NCI-H524 treated with DMSO at 0.1 percent for 48 hours (cell line): ENCODE results near the gene PPP2R3C.
"Not testable (repeated sequence)": the region's sequence is repeated elsewhere in the genome, so short reads cannot be mapped to it uniquely, and the experiment has no call there.

Experiments
- DNase-seq: peaks from one replicate; lab custom pipeline; 2025; lab: John Stamatoyannopoulos, UW

The PPP2R3C gene

DNA sequence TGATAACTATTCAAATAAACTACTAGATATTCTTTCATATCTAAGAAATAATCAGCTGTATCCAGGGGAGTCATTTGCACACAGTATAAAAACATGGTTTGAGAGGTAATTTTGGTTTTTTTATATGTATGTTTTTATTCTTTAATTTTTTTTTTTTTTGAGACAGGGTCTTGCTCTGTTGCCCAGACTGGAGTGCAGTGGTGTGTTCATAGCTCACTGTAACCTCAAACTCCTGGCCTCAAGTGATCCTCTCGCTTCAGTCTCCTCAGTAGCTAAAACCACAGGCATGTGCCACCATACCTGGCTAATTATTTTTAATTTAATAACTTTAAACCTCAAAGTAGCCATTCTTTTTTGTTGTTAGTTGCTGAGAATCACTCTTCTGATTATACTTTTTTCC lies 2.3 kb upstream of the PPP2R3C start:
- DNase-seq: no peak

GRCh38 chr14:35123388-35123703 lies 1.6 kb upstream of the PPP2R3C start:
- DNase-seq: no peak

DNA sequence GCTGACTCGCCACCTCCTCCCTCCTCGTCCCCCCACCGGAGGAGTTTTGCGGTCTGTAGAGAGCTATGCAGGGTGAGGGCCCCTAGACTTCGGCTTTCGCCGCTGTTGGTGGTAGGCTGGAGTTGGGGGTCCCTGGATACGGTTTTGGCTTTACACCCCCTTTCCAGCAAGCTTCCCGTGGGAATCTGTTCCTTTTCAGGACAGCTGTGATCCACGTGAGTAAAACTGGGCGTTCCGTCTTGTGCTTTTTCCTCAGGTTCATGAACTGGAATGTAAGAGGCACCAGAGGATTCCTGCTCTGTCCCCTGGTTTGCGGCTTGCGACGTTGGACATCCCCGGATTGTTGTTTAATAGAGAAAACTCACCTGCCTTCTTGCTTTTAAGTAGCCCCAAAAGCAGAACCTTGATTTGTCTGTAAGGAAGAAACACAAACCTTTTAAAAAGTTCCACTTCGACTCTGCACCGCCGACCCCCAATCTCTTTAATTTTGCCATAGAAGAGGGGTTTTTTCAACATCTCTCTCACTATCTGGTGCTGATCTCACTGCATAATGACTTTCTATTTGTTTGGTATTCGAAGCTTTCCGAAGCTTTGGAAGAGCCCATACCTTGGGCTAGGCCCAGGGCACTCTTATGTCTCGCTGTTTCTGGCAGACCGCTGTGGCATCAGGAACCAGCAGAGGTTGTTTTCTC lies 1.1 kb upstream of the PPP2R3C start:
- no peak for DNase-seq

DNA sequence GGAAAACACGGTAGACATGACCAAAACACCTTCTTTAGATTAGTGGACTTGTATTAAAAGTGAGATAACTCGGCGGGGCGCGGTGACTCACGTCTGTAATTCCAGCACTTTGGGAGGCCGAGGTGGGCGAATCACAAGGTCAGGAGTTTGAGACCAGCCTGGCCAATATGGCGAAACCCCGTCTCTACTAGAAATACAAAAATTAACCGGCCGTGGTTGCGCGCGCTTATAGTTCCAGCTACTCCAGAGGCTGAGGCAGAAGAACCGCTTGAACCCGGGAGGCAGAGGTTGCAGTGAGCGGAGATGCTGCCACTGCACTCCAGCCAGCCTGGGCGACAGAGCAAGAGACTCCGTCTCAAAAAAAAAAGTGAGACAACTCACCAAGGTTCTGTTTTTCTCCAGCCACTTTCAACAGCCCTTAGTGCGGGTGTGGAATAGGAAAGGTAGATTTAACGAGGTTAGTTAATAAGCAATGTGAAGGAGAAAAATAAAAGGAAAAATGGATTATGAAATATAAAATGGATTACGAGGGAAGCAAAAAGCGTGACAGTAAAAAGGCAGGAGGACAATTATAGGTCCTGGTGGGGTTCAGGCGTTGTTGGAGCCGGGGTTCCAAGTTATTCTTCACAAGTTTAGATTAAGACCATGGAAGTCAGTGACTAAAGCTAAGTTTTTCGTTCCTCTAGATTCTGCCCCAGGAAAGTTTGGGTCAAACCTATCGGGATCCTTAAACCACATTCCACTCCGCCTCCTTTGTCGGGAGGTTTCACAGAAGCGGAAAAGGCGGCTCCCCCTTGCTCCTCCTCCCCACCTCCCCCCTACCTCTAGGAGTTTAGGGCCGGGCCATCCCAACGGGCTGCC lies 534 bp downstream of the PPP2R3C start:
- no peak for DNase-seq

GRCh38 chr14:35117112-35117511 lies 4.7 kb downstream of the PPP2R3C start:
- DNase-seq: no peak

- no peak for DNase-seq
Measured at GRCh38 chr14:35116242-35116641, 5.5 kb downstream of the PPP2R3C start.

GRCh38 chr14:35114036-35114435 lies 7.8 kb downstream of the PPP2R3C start:
- no peak for DNase-seq

DNA sequence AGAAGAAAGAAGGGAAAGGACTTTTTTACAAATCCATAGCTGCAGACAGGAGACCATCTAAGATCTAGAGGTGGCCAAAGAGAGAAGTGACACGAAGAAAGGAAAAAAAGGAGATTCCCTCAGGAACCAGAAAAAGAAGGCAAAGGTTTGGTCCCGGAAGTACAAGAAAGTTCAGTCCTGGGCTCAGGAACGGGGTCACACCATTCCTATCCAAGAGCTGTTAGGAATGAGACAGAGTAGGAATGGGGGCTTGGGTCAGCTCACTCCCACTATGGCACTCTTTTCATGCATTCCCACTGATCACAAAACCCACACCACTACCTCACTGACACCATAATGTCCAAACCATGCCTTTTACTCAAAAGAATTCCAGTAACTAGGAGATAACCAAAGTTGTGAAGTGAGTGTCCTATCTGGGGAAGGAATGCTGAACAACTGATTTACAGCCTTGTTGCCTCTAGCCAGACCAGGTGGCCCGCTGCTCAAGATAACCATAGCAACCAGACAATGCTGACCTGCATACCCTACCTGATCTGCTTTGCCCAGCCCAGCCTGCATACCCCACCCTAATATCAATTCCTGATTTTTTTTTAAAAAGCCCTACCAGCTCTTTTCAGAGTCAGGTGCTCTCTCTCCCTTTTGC lies 8.4 kb downstream of the PPP2R3C start:
- no peak for DNase-seq

GRCh38 chr14:35112641-35113040 lies 9.1 kb downstream of the PPP2R3C start:
- DNase-seq: no peak

DNA sequence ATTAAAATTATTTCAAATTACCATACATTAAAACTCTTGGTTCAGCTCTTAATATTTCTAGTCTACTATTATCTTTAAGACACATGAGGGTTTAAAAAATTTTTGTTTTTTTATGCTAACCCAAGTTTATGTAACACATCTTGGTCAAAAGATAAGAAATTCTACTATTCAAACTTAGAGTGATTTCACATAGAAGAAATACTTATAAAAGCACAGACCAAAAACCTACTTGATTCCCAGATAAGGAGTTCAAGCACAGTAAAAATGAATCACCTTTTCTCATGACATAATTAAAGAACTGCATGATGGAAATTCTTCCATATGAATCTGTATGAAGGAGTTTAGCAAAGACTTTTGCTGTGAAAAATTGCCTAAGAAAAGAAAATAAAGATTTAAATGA lies 13.9 kb downstream of the PPP2R3C start:
- no peak for DNase-seq

- not testable (repeated sequence) for DNase-seq
Measured at GRCh38 chr14:35094645-35095044, 27.1 kb downstream of the PPP2R3C start.

- DNase-seq: no peak
Measured at GRCh38 chr14:35088514-35088913, 33.3 kb downstream of the PPP2R3C start.

DNA sequence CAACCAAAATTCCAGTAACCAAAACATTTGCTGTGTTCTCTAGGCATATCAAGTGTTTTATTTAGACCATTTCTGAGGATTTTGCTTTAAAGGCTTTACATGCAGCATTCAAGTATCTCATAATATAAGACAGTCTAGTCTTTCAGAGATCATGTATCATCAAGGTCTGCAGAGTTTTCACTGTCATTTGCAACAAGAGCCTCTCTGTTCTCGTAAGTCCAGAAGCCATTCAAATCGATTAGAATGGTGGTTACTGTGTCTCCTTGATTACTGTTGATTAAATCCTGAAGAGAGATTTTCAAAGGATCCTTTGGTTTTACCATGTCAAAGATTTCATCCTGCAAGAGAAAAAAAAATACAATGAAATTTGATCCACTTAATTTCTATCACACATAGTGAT lies 36.3 kb downstream of the PPP2R3C start:
- DNase-seq: no peak

DNA sequence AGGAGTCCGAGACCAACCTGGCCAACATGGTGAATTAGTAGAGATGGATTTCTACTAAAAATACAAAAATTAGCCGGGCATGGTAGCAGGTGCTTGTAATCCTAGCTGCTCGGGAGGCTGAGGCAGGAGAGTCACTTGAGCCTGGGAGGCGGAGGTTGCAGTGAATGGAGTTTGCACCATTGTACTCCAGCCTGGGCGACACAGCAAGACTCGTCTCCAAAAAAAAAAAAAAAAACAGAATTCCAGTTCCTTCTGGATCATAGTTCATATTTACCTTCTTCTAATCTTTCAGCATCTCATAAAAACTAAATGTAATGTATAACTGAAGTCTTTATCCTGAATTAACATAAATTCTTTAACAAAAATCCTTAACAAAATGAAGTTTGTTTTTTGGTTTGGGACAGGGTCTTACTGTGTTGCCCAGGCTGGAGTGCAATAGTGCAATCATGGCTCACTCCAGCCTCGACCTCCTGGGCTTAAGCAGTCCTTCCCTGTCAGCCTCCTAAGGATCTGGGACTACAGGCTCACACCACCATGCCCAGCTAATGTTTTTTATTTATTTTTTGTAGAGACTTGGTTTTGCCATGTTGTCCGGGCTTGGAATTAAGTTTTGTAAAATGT lies 38.1 kb downstream of the PPP2R3C start:
- DNase-seq: no peak

DNA sequence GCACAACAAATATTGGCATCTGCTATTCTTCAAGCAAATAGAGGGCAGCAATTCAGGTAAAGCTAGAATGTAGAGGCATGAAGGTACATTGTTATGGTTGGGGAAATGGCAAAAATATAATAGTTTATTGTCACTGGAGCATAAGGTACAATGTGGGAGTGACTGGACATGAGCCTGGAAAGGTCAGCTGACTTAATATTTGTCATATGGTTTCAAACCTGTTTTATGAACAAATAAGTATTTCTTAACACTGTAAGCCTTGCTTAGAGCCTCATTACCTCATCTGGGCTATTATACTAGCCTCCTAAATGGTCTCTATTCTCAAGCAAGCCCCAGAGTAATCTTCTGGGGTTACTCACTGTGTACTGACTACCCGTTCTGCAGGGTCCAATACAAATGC lies 42.0 kb downstream of the PPP2R3C start:
- no peak for DNase-seq

DNA sequence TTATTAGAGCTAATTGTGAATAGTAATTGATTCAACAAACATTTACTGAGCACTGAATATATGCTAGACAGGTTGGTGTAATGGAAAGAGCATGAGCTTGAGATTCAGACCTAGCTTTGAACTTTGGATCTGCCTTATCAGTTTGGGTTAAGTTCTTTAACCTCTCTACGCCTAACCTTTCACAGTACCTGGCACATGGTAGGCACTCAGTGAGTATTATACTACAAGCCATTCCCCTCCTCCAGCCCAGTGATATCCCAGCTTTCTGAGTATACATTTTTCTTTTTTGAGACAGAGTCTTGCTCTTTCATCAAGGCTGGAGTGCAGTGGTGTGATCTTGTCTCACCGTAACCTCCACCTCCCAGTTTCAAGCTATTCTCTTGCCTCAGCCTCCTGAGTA lies 43.7 kb downstream of the PPP2R3C start:
- DNase-seq: no peak

DNA sequence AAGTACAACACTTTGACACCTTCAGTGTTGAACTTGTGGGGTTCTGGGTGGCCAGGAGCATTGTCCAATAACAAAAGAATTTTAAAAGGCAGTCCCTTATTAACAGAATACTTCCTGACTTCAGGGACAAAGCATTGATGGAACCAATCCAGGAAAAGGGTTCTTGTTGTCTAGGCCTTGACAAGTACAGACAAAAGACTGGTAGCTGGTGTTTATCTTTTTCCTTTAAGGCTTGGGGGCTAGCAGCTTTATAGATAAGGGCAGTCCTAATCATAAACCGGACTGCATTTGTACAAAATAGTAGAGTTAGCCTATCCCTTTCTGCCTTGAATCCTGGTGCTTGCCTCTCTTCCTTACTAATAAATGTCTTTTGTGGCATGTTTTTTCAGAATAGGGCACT lies 48.3 kb downstream of the PPP2R3C start:
- no peak for DNase-seq

GRCh38 chr14:35072226-35072625 lies 49.6 kb downstream of the PPP2R3C start:
- DNase-seq: no peak

GRCh38 chr14:35068238-35069012 lies 53.4 kb downstream of the PPP2R3C start:
- DNase-seq: no peak

GRCh38 chr14:35065731-35066130 lies 56.1 kb downstream of the PPP2R3C start:
- DNase-seq: not testable (repeated sequence)

GRCh38 chr14:35061113-35061791 lies 60.5 kb downstream of the PPP2R3C start:
- DNase-seq: not testable (repeated sequence)
